Skin of body (tissue), 2 donors: ENCODE data around the gene ADGRV1. TPM values are rescaled to one million over a fixed set of nuclear protein-coding genes. Genes with fewer than 3 reads are reported as not detected.
"Not testable (repeated sequence)": the region's sequence is repeated elsewhere in the genome, so short reads cannot be mapped to it uniquely, and the experiment has no call there.

ENCODE experiments used
- DNase-seq: peaks from one replicate; lab custom pipeline; 2025; lab: John Stamatoyannopoulos, UW
- total RNA-seq: library from RNA; depleted of rRNA; stranded (reverse); fragments of >200 nt; gene quantifications from one replicate; pipeline ENCODE4 v1.2.3, GENCODE V29; 2014

The ADGRV1 gene
- total RNA-seq, 1 donor from 2014 or later, result 11.2 TPM

DNA sequence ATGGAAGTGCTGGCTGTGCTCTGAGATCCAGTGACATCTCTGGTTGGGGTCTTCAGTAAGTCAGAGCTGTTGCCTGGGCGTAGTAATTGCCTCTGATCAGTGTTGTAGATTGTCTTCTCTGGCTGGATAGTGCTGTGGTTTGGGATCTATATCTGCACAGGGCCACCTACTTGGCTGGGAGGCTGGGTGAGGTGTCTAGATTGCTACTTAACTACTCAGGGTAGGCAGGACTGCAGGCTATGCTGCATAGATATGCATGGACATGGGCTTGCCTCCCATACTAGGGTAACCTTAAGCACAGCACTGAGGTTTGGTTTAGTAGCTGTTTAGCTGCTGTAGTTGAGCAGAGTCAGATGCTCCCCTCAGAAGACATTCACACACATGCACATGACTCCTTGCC is 181.0 kb downstream of the ADGRV1 start:
- DNase-seq, result no peak

DNA sequence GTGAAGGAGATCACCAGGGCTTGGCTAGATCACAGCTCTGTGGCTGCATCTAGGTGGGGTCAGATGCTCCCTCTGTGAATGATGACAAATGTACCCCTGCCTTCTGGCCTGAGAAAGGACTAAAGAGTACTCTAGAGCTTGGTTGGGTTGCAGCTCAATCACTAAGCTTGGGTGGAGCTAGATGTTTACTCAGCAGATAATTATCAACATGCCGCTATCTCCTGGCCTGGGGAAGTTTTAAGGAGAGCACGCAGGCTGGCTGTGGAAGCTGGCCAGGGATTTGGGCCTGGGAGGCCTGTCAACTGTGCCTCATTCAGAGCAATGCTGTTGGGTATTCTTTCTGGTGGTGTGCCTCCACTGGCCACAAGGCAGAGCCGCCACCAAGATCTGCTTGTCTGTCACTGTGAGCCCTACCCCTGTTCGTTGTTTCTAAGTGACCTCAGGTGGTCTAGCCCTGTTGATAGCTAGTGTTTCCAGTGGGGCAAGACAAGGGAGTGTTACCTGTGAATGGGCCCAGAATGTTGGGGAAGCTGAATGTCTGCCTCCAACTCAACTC is 181.7 kb downstream of the ADGRV1 start:
- no peak for DNase-seq

DNA sequence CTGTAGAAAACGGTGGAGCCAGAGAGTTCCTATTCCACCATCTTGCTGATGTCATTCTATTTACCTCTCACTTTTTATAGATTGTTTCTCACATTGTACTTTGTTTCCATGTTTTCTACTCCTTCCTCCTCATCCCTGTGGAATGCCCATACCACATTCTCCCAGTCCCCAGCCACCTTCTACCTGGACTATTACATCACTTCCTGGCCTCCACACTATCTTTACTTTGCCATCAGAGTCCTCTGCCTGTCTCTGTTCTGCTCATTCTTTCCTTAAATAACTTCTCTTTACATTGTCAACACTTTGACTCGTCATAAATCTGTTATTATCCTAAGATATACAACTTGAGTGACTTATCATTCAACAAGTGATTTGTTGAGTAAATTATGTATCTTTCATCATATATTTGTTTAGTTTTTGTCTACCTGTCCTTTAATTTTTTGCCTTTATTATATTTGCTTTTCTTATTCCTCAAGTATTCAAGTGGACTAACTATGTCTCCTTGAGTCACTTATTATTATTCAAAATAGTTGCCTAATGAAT is 182.5 kb downstream of the ADGRV1 start:
- no peak for DNase-seq

DNA sequence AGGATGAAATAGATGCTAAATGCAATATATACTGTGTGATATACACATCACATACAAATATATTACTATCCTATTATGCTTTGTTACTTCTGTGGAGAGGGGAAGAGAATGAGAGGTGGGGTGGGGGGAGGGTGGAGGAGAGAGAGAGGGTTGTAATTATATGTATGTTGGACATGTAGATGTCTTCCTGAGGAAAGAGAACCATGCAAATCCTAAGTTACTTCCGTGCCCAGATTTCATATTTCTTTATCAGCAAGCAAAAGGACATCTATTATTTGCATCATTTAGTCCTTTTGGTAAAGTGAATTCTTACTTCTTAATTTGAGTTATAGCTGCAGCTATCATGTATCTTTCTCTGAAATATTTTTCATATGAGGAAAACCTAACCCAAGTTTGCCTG is 187.5 kb downstream of the ADGRV1 start:
- no peak for DNase-seq

DNA sequence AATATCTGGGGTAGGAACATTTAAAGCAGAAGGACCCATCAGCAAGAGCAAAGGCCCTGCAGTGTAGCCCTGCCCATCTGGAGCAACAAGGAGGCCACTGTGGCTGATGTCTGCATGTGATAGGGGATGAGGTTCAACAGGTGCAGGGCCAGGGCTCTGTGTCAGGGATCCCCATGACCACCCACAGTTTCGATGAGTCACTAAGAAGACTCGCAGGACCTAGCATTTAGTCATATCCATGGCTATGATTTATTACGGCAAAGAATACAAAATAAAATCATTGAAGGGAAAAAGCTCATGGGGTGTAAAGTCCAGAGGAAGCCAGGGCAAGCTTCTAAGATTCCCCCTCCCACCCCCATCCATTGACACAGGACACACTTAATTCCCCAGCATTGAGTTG is 188.6 kb downstream of the ADGRV1 start:
- no peak for DNase-seq

DNA sequence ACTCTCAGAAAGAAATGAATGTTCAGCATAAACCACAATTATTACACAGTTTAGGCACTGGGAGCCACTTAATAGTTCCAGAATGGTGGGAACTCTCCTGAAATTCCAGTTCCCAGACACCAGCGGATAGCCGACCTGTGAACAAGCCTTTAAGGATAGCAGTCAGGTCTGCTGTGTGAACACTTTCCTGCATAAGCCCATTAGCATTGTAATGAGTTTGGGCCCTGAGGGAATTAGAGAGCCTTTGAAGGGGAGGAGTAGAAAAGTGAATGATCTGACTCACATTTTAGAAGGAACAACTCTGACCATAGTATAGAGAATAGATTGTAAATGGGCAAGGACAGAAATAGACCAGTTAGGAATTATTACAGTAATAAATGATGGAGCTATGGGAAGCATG is 189.1 kb downstream of the ADGRV1 start:
- DNase-seq, result no peak

DNA sequence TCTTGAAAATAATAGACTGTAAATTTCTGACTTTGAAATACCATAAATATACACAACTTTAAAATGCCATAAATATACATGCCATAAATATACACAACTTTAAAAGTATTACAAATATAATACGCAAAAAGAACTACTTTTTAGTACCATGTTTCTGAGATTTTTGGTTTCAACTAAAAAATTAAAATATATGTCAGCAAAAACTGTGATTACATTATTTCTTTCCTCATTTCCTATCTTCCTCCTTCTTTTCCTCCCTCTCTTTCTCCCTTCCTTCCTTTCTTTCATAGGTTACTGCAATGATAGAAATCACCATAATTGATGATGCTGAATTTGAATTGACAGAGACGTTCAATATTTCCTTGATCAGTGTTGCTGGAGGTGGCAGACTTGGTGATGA is 200.5 kb downstream of the ADGRV1 start:
- DNase-seq, result no peak

DNA sequence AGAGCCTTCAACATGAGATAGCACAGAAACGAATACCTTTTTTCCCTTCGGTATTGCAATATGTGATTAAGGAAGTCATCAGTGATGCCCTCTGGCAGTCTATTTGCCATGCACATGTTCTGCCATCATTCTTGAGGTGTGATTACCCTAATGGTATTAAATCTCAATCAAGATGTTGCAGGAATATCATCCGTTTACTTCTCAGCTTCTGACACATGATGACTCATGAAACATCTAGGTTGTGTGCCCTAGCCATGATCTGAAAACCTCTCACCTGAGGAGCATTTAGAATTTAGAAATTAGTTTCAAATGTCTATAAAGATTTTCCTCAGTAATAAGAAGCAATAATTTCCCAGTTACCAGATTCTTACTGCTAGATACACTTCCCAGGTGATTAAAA is 209.1 kb downstream of the ADGRV1 start:
- DNase-seq, result no peak

DNA sequence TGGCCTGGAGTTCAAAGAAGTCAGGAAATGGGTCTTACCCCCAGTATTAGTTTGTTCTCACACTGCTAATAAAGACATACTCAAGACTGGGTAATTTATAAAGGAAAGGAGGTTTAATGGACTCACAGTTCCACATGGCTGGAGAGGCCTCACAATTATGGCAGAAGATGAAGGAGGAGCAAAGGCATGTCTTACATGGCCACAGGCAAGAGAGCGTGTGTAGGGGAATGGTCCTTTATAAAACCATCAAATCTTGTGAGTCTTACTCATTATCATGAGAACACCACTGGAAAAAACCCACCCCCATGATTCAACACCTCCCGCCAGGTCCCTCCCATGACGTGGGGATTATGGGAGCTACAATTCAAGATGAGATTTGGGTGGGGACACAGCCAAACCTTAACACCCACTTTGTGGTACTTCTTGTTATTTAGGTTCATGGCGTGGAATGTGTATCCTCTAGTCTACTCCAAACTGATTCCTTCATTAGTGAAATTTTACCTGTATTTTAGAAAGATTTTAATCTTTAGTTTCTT is 211.5 kb downstream of the ADGRV1 start:
- not testable (repeated sequence) for DNase-seq

DNA sequence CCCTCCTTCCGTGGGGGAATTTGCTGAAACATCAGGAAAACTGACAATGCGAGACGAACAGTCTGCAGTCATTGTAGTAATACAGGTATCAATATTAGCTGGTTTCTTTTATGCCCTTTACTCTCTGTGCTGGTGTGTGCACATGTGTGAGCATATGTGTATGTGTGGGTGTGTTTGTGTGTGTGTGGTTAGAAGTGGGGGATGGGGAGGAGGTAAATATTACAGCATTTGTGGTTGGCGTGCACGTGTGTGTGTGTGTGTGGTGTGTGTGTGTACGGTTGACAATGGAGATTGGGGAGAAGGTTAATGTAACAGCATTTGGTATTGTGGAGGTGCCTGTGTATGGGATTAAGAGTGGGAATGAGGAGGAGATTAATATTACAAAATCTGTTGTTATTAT is 219.4 kb downstream of the ADGRV1 start:
- no peak for DNase-seq

DNA sequence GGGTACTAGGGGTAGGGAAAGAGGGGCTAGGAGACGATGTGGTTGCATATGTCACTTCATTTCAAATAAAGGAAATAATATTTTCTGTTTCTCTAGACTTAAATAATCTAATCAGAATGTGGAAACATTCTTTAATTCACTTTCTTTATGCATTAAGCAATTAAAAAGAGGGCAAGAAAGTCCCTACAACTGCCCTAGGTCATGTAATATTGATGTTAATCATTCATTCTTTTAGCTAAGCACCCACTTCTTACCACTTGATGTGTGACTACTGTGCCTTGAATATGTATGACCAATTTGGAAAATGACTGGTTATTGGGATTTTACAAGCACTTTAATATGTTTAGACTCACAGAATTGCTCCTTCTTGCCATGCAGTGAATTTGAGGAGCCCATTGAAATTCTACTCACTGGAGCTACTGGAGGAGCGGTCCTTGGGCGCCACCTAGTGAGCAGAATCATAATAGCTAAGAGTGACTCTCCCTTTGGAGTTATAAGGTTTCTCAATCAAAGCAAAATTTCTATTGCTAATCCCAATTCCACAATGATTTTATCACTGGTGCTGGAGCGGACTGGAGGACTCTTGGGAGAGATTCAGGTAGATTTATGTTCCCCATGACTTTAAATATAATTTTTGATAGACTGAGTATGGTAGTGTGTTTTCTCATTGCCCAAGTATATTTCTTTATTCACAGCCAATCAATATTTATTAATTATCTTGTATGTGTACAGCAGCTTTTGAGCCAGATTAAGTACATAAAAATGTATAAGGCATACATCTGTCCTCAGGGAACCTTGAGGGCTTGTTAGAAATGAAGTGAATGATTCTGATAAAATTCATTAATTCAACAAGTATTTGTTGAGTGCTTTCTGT is 225.1 kb downstream of the ADGRV1 start:
- DNase-seq, result peak; percentile 44

DNA sequence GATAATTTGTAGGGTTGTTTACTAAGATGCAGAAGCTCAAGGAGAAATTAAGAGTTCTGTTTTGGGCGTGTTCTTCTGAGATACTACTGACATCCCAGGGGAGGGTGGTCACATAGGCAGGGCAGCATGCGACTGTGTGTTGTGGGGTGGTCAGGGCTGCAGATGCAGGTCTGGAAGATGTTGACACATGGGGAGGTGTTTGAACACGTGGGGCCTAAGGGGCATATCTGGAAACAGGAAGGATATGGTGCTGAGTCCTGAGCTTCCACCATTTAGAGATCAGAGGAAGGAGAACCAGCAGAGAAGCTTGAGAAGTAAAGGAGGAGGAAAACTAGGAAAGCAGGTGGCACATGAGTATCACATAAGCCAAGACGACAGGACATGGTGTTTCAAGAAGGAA is 228.2 kb downstream of the ADGRV1 start:
- DNase-seq, result no peak

DNA sequence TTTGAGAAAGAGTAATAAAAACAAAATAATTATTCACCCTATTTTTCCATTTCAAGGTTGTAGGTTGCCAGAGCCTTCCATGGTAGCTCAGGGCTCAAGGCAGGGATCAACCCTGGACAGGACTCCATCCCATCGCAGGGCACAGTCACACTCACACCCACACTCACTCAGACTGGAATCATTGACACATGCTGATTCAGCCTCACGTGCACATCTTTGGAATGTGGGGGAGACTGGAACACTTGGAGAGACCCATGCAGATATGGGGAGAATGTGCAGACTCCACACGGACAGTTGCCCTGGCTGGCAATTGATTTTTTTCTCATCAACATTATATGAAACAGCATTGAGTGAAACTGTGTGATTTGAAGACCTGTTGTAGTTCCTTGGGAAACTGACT is 234.1 kb downstream of the ADGRV1 start:
- no peak for DNase-seq

DNA sequence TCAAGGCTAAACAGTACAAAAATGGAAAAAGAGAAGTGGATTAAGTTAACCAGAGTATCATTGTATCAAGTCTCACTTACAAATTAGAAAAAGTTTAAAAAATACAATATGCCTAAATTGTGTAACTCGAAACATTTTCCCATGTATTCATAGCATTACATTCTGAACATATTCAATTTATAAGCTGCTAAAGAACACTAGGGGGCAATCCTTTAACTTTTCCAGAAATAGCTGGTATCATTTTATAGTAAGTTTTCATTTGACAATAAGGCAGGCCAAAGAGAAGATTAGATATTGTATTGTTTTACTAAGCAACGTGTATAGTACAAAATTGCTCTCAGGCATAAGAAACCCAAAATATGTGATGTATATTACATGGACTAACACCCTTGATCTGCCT is 234.6 kb downstream of the ADGRV1 start:
- no peak for DNase-seq

DNA sequence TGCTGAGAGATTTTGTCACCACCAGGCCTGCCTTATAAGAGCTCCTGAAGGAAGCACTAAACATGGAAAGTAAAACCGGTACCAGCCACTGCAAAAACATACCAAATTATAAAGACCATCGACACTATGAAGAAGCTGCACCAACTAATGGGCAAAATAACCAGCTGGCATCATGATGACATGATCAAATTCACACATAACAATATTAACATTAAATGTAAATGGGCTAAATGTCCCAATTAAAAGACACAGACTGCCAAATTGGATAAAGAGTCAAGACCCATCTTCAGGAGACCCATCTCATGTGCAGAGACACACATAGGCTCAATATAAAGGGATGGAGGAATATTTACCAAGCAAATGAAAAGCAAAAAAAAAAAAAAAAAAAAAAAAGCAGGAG is 238.3 kb downstream of the ADGRV1 start:
- not testable (repeated sequence) for DNase-seq

DNA sequence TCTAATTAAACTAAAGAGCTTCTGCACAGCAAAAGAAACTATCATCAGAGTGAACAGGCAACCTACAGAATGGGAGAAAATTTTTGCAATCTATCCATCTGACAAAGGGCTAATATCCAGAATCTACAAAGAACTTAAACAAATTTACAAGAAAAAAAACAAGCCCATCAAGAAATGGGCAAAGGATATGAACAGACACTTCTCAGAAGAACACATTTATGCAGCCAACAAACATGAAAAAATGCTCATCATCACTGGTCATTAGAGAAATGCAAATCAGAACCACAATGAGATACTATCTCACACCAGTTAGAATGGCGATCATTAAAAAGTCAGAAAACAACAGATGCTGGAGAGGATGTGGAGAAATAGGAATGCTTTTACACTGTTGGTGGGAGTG is 241.5 kb downstream of the ADGRV1 start:
- not testable (repeated sequence) for DNase-seq

DNA sequence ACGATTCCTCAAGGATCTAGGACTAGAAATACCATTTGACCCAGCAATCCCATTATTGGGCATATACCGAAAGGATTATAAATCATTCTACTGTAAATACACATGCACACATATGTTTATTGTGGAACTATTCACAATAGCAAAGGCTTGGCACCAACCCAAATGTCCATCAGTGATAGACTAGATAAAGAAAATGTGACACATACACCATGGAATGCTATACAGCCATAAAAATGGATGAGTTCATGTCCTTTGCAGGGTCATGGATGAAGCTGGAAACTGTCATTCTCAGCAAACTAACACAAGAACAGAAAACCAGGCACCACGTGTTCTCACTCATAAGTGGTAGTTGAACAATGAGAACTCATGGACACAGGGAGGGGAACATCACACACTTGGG is 241.9 kb downstream of the ADGRV1 start:
- not testable (repeated sequence) for DNase-seq

DNA sequence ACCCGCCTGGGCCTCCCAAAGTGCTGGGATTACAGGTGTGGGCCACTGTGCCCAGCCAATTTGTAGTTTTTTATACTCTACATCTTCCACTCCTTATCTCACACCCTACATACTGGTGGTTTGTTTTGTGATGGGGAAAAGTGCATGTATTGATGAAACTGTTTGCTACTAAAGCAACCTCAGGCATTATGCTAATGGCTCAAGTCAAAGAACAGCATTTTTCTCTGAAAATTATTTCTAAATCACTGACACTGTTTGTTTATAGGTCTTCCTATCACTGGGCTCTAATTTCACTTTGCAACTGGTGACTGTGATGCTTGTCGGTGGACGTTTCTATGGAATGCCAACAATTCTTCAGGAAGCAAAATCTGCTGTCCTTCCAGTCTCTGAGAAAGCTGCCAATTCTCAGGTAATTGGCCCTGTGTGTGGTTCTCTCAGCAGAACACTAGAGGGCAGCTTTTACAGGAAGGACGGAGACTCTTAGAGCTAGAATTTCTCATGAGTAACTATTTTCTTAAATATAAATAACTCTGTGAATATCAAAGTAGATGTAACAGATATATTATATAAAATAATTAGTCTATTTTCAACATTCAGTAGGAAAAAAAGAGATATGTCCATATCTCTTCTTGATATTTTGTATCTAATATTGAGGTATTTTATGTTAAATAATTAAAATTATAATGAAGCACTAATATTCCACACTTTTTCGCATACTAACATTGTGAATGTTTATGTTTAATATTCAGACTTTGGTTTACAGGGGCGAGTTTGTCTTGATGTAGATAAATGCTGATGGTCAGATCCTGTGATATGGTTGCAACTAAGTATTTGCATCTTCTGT is 244.1 kb downstream of the ADGRV1 start:
- no peak for DNase-seq

DNA sequence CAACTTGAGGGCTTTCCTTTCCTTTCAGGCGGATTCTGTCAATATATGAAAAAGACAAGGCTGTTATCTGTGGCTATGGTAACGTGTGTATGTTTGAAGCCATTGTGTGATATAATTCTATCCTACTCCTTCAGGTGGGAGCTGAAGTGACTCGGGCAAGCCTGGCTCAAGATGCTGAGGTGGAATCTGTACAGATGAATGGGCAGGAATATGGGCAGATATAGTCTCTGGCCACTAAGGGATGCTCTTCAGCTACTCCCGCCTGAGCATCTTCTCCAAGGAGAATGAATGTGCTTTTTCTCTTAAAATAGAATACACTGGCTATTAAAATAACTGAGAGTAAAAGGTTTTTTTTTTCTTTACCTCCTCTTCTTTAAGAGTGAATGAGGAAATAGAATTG is 244.8 kb downstream of the ADGRV1 start:
- no peak for DNase-seq

DNA sequence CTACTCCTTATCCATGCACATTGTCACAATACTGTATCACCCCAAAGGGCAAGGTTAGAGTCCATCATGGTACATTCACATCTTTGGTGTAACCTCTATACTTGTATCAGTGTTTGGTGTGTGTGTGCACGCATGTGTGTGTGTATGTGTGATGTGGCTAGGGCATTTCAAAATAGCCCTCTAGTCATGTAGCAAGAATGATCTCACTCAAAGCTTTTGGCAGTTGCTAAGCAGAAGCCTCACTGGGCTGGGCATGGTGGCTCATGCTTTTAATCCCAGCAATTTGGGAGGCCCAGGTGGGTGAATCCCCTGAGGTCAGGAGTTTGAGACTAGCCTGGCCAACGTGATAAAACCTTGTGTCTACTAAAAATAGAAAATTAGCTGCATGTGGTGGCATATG is 245.3 kb downstream of the ADGRV1 start:
- DNase-seq, result no peak

DNA sequence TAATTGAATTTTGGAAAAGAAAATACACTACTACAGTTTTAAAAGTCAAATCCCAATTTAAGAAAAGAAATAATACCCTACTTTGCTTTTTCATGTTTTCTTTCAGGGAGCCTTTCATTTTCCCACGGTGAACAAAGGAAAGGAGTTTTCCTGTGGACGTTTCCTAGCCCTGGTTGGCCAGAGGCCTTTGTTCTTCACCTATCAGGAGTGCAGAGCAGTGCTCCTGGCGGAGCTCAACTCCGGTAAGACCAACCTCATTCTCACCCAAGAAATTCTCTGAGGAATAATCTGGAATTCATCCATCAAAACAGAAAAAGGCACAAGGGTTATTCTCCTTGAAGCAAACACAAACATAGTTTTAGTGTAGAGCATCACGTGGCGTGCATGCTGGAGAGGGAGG is 248.9 kb downstream of the ADGRV1 start:
- DNase-seq, result no peak
